Tibial artery (tissue), 4 donors: ENCODE measurements around the gene FAM78A.

Source experiments
- DNase-seq, 2 donors: peaks; one replicate each; pipeline ENCODE4 v3.0.0-alpha.2; 2019
- H3K27ac ChIP-seq, 2 donors: fragments of 200-600 bp; sonication (generic) in 1 of 2; 1 replicate in 1 of 2; 2 replicates in 1 of 2; pipeline ENCODE4 v1.5.1; 2018 to 2019; ENCODE audit warnings: mild to moderate bottlenecking in 1 of 2
- H3K27me3 ChIP-seq, 2 donors: fragments of 200-600 bp; sonication (generic) in 1 of 2; one replicate each; pipeline versions ENCODE4 v1.5.1 to v1.6.0; 2016 to 2019
- H3K36me3 ChIP-seq, 3 donors: fragments of 200-600 bp; sonication (generic) in 2 of 3; one replicate each; pipeline ENCODE4 v1.5.1; 2016 to 2019; ENCODE audit warnings: mild to moderate bottlenecking in 2 of 3
- H3K4me1 ChIP-seq, 4 donors: fragments of 200-600 bp; sonication (generic) in 2 of 4; 1 replicate in 3 of 4; 2 replicates in 1 of 4; pipeline ENCODE4 v1.5.1; 2016 to 2019
- H3K4me3 ChIP-seq, 2 donors: fragments of 200-600 bp; sonication (generic) in 1 of 2; 1 replicate in 1 of 2; 2 replicates in 1 of 2; pipeline ENCODE4 v1.5.1; 2018 to 2019; ENCODE audit warnings: mild to moderate bottlenecking in 2 of 2
- H3K9me3 ChIP-seq, 3 donors: fragments of 200-600 bp; sonication (generic) in 1 of 3; one replicate each; pipeline ENCODE4 v1.5.1; 2016 to 2019
- CTCF ChIP-seq, 2 experiments: fragments of 200-600 bp in 1 of 2; fragments of 450-650 bp in 1 of 2; IDR thresholded peaks; one replicate each; pipeline ENCODE4 v1.5.1; 2017 to 2019; ENCODE audit warnings: antibody characterized with exemption in 2 of 2, mild to moderate bottlenecking in 1 of 2, moderate library complexity in 1 of 2
- intact Hi-C: fragments of 100-400 bp; cut with DNase I; formaldehyde crosslinking; loops from one replicate; pipeline ENCODE4 v1.15.0; 2023; ENCODE audit warnings: low total_unique reads

FAM78A gene

DNA sequence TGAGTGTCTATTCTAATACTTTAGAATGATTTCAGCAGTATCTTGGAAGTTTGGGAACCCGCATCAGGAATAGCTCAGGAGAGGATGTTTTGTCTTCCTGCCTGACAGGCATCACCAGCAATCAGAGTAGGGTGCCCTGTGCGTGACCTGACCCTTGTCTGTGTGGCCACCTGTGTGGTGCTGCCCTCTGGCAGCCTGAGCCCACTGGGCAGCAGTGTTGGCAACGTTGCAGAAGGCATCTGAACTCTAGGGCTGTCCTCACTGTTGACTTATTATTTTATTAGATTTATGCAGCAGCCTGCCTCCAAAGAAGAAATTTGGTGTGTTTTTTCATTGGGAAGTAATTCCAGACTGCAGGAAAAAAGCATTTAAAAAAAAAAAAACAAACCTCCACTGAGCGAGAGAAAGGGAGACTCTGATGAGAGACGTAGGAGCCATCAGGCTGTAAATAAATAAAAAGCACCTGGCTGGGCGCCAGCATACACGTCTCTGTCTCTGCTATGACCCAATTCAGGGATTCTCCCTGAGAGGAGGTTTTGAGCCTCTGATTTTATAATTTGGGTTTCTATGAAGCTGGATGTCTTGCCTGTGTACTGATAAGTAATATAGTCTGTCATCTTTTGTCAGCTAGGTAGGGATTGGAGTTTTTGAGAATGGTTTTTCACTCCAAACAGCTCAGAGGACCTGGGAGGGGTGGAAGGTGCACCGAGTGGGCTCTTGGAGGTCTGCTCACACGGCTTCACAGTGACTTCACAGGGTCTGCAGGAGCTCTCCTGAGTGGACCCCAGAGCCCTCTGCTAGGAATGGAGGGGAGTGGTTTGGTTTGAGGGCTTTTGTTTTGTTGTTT lies 49.0 kb downstream of the FAM78A start:
- no peak for DNase-seq
- peaks cover 35 to 66% (median 38%) of the 10 kb centered on the region in 3 donors for H3K36me3 ChIP-seq
- no peak for TF ChIP-seq CTCF (IDR thresholded peaks at IDR 0.05)
- H3K4me3 ChIP-seq, result no peak overlapping the region
- no peaks in the 10 kb centered on the region for H3K9me3 ChIP-seq
- no peak overlapping the region for H3K27ac ChIP-seq
- H3K27me3 ChIP-seq, result no peaks in the 10 kb centered on the region
- intact Hi-C loops, result no loop called here
- no peaks in the 10 kb centered on the region for H3K4me1 ChIP-seq

DNA sequence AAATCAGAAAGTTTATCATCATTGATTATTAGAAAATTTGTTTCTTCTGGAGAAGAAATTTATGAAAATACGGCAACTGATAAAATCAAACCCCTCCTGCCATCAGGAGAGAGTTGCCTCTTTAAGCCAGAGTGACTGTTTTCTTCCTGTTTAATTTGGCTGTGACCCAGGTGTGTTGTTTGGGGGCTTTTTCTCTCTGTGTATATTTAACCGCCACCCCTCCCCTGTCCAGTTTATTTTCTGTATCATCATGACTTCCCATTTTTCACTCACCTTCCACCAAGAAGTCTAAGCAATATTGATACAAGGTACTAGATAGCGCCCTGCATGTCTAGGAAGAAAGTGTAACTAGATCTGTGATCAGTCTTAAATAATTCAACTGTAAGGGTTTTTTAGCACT lies 50.1 kb downstream of the FAM78A start:
- no peak for TF ChIP-seq CTCF (IDR thresholded peaks at IDR 0.05)
- Histone ChIP-seq H3K36me3 (peaks cover 26 to 66% (median 27%) of the 10 kb centered on the region in 3 donors), H3K4me1 (no peaks in the 10 kb centered on the region), H3K9me3 (no peaks in the 10 kb centered on the region), H3K27ac (no peak overlapping the region), H3K27me3 (no peaks in the 10 kb centered on the region), H3K4me3 (no peak overlapping the region)
- intact Hi-C loops, result no loop called here
- no peak for DNase-seq

GRCh38 chr9:131222460-131222859 lies 53.9 kb downstream of the FAM78A start:
- Histone ChIP-seq H3K27ac (no peak overlapping the region), H3K4me1 (peaks cover 0 to 4% (median 0%) of the 10 kb centered on the region in 4 donors), H3K27me3 (no peaks in the 10 kb centered on the region), H3K9me3 (no peaks in the 10 kb centered on the region), H3K36me3 (peaks cover 10 to 67% (median 14%) of the 10 kb centered on the region in 3 donors), H3K4me3 (no peak overlapping the region)
- TF ChIP-seq CTCF (IDR thresholded peaks at IDR 0.05), result no peak
- intact Hi-C loops, result no loop called here
- no peak for DNase-seq

DNA sequence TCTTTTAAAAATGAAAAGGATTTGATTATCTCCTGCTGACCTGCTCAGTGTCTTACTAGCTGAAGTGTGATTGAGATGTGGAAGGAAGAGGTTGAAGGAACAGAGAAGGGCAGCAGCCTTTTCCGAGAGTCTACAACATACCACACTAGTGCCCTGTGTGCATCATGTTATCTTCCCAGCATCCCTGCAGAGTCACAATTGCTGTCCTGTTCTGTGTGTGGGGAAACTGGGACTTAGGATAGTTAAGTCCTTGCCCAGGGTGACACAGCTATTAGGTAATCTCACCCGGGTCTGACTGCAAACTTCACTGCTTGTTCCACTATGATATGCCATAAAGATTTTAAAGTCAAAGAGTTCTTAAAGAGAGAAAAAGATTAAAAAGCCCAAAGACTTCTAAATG lies 55.8 kb downstream of the FAM78A start:
- no peaks in the 10 kb centered on the region for H3K27me3 ChIP-seq
- H3K36me3 ChIP-seq, result peaks cover 10 to 69% (median 14%) of the 10 kb centered on the region in 3 donors
- H3K9me3 ChIP-seq, result no peaks in the 10 kb centered on the region
- H3K4me1 ChIP-seq, result peaks cover 0 to 16% (median 4%) of the 10 kb centered on the region in 4 donors
- no peak overlapping the region for H3K27ac ChIP-seq
- TF ChIP-seq CTCF (IDR thresholded peaks at IDR 0.05), result no peak
- H3K4me3 ChIP-seq, result no peak overlapping the region
- intact Hi-C loops, result no loop called here
- DNase-seq, result no peak

DNA sequence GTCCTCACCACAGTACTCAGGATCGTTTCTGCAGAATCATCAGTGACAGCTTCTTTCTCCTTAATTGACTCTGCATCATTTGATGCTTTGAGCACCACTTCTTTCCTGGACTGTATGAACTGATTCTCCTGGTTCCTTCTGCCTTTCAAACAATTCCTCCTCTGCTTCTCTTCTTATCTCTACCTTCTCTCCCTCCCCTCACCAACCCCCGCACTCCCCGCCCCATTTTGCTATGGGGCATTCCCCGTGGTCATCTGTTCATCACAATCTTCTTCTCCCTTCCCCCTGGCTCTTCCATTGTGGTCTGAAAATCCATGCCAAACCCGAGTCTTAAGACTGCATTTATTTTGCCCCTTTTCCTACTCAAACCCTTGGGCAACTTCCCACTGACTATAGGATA lies 57.9 kb downstream of the FAM78A start:
- Histone ChIP-seq H3K27me3 (no peaks in the 10 kb centered on the region), H3K36me3 (peaks cover 4 to 72% (median 7%) of the 10 kb centered on the region in 3 donors), H3K4me1 (peaks cover 0 to 16% (median 4%) of the 10 kb centered on the region in 4 donors), H3K9me3 (no peaks in the 10 kb centered on the region), H3K27ac (no peak overlapping the region), H3K4me3 (no peak overlapping the region)
- intact Hi-C loops, result no loop called here
- no peak for TF ChIP-seq CTCF (IDR thresholded peaks at IDR 0.05)
- DNase-seq, result no peak
